Fibroblast of villous mesenchyme (primary cell): ENCODE results near the gene SHROOM1. TPM values are rescaled to one million over a fixed set of nuclear protein-coding genes. Genes with fewer than 3 reads are reported as not detected.

Experiments
- DNase-seq: peaks from one replicate; pipeline ENCODE4 v3.0.0-alpha.2; 2010; ENCODE audit warnings: low read depth
- H3K4me3 ChIP-seq: 2 replicates; pipeline ENCODE4 v1.5.1; 2011; ENCODE audit warnings: low read depth, mild to moderate bottlenecking, low read length
- small RNA-seq: library from RNA; depleted of rRNA; stranded (forward); fragments of <200 nt; gene quantifications from one replicate; pipeline ENCODE3, GENCODE V24; 2012
- total RNA-seq: library from RNA; depleted of rRNA; stranded (reverse); fragments of >200 nt; gene quantifications from 2 replicates; pipeline ENCODE4 v1.2.3, GENCODE V29; 2012
- TF ChIP-seq, protein P1 (sequence below): IDR thresholded peaks from 2 replicates; pipeline ENCODE4 v1.5.1; 2012; ENCODE audit warnings: low read depth, mild to moderate bottlenecking, low read length; ENCODE audit not compliant: insufficient read depth

The SHROOM1 gene
- total RNA-seq, 1 donor = 6.5 TPM

DNA sequence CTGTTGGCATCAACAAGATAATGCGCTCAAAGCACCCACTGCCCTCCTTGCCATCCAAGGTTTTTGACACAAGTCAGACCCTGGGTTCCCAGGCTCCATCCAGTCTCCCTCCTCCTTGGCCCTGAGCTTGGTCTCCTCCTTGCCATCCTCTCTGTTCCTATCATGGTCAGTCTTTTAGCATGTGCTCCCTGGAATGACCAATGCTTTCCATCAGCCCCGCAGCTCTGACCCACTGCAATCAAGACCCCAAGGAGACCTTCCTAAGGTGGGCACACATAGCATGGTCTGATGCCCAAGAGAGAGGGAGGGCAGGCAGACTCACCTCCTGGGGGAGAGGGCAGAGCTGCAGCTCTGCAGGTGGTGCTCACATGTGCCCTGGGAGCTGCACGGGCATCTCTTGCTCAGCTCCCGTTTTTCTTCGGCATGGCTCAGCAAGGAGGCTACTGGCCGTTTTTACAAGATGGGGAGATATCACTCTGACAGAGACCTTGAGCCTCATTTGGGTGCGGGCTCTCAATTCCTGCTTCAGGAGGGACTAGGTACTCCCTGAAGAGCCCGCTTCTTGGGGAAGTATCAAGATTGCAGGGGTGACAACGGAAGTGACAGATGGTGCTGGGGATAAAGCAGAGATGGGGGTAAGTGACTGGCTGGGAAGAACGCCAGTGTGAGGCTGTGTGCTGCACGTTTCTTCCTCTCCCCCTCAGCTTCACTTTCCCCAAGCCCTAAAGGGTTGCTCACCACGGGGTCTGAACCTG lies 56.7 kb downstream of the SHROOM1 start:
- no peak overlapping the region for H3K4me3 ChIP-seq
- TF ChIP-seq, protein P1, sequence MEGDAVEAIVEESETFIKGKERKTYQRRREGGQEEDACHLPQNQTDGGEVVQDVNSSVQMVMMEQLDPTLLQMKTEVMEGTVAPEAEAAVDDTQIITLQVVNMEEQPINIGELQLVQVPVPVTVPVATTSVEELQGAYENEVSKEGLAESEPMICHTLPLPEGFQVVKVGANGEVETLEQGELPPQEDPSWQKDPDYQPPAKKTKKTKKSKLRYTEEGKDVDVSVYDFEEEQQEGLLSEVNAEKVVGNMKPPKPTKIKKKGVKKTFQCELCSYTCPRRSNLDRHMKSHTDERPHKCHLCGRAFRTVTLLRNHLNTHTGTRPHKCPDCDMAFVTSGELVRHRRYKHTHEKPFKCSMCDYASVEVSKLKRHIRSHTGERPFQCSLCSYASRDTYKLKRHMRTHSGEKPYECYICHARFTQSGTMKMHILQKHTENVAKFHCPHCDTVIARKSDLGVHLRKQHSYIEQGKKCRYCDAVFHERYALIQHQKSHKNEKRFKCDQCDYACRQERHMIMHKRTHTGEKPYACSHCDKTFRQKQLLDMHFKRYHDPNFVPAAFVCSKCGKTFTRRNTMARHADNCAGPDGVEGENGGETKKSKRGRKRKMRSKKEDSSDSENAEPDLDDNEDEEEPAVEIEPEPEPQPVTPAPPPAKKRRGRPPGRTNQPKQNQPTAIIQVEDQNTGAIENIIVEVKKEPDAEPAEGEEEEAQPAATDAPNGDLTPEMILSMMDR = no peak
- DNase-seq = no peak

DNA sequence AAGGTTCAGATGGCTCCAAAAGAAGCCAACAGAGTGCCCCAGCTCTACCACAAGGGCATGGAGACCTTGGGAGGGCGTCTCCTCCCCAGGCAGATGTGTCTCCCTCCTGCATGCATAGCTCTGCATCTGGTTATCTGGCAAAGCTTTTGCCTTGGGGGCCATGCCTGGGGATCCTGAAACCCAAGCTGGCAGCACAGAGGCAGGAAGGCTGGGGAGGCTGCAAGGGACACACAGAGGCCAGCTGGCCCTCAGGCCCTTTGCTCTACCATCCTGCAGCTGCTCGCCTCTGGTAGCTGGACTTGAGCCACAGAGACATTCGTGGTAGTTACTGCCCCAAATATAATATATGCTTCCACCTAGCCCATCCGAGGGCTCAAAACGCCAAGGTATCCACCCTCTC lies 57.3 kb downstream of the SHROOM1 start:
- no peak overlapping the region for H3K4me3 ChIP-seq
- TF ChIP-seq, protein P1 = no peak
- no peak for DNase-seq

DNA sequence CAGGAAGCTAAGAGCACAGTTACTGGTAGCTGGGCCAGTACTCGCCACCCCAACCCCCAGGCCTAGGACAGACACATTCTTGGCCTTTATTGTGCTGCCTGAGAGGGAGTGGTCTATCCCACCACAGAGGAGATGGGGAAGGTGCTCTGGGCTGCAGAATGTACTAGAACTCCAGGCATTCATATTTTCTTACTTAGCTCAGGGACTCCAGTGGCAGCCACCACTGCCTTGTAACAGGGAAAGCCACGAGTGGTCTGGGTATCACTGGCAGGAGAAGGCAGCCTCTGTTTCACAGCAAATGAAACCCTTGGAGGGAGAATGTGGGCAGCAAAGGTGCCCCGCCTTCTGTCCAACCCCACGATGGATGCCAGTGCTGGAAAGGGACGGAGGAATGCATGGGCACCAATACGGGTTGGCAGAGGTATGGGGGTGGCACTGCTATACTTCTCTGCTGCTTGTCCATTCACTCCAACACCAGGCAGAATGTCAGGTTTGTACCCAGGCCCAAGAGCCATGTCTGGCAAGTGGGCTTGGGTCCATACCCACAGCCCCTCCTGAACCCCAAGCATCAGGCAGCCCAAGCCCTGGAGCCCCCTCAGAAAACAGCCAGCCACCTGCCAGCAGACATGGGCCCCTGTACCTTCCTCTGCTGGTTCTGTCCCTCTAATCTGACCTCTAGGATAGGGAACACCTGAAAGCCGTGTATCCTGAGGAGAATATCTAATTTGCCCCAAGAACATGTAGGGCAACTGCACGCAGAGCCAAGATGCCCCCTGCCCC lies 58.0 kb downstream of the SHROOM1 start:
- no peak for DNase-seq
- TF ChIP-seq, protein P1 = no peak
- H3K4me3 ChIP-seq = no peak overlapping the region

Small RNA genes within 50 kb of the gene (small RNA-seq; reads per million reads assigned to genes)
- not detected for gene RNA5SP192

Other genes starting within 250 kb of the SHROOM1 start
- not detected in 2 replicates for gene IL13, start 172.5 kb downstream of the SHROOM1 start, total RNA-seq
- gene IL4, start 156.7 kb downstream of the SHROOM1 start, total RNA-seq = not detected in 2 replicates
- gene KIF3A, start 93.1 kb downstream of the SHROOM1 start, total RNA-seq = 9.7 and 13.0 TPM in 2 replicates
- under 0.01 TPM in 1 of 2 replicates, not detected in the other for gene CCNI2, start 83.2 kb downstream of the SHROOM1 start, total RNA-seq
- gene SEPTIN8, start 53.4 kb downstream of the SHROOM1 start, total RNA-seq = 43.5 and 51.4 TPM in 2 replicates
- under 0.01 TPM in 2 replicates for gene SOWAHA, start 17.3 kb downstream of the SHROOM1 start, total RNA-seq
- gene GDF9, start 35.8 kb upstream of the SHROOM1 start, total RNA-seq = not detected in 2 replicates
- 134 and 179 TPM in 2 replicates for gene UQCRQ, start 36.0 kb upstream of the SHROOM1 start, total RNA-seq
- gene LEAP2, start 43.0 kb upstream of the SHROOM1 start, total RNA-seq = under 0.01 and 0.32 TPM in 2 replicates
- 74.1 and 95.0 TPM in 2 replicates for gene AFF4, start 133.0 kb upstream of the SHROOM1 start, total RNA-seq
- 11.0 and 25.5 TPM in 2 replicates for gene ZCCHC10, start 195.9 kb upstream of the SHROOM1 start, total RNA-seq
- gene HSPA4, start 221.4 kb upstream of the SHROOM1 start, total RNA-seq = 104 and 187 TPM in 2 replicates